GM06990 (cell line): ENCODE results near the gene MICAL2.

Experiments used
- DNase-seq: peaks from one replicate; pipeline ENCODE4 v3.0.0-alpha.2; 2011; ENCODE audit not compliant: insufficient read length; ENCODE audit errors: extremely low read depth
- H3K27me3 ChIP-seq: replicated peaks from 2 replicates; pipeline ENCODE4 v1.6.0; 2011; ENCODE audit warnings: low read length; ENCODE audit not compliant: control insufficient read depth, insufficient read depth
- H3K36me3 ChIP-seq: 2 replicates; pipeline ENCODE4 v1.5.1; 2011; ENCODE audit warnings: low read length; ENCODE audit not compliant: control insufficient read depth, insufficient read depth
- H3K4me3 ChIP-seq: replicated peaks from 2 replicates; pipeline ENCODE4 v1.5.1; 2011; ENCODE audit warnings: low read depth, mild to moderate bottlenecking, control low read depth, low read length
- TF ChIP-seq, protein P1 (sequence below): IDR thresholded peaks from 2 replicates; pipeline ENCODE4 v1.5.1; 2011; ENCODE audit warnings: low read length, control low read depth, mild to moderate bottlenecking, inconsistent platforms; ENCODE audit not compliant: insufficient read depth, poor library complexity, severe bottlenecking

The MICAL2 gene

DNA sequence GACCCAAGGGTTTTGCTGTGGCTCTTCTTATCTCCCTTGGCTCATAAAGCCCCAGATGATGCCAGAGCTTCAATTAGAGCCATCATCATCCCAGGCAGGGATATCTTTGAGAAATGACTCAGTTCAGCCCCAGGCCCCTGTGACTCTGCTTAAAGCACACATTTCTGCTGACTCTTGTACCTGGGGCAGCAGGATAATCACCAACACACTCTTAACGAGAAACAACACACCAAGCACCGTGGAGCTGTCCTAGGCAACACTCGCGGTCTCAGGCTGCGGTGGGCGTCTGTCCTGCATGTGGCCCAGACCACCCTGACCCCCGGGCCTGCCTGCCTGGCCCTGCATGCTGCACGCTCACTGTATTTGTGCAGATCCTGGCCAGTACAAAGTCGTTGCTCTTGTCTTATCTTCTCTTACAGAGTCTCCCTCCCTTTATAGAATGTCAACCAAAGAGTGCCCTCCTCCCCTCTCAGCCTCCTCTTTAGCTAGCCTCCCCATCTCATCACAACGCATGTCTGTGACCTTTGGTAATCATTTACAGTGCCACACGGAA, 152.8 kb downstream of the MICAL2 start:
- Histone ChIP-seq H3K4me3 (no peak overlapping the region), H3K27me3 (peaks cover 6% of the 10 kb centered on the region), H3K36me3 (no peaks in the 10 kb centered on the region)
- TF ChIP-seq, protein P1, sequence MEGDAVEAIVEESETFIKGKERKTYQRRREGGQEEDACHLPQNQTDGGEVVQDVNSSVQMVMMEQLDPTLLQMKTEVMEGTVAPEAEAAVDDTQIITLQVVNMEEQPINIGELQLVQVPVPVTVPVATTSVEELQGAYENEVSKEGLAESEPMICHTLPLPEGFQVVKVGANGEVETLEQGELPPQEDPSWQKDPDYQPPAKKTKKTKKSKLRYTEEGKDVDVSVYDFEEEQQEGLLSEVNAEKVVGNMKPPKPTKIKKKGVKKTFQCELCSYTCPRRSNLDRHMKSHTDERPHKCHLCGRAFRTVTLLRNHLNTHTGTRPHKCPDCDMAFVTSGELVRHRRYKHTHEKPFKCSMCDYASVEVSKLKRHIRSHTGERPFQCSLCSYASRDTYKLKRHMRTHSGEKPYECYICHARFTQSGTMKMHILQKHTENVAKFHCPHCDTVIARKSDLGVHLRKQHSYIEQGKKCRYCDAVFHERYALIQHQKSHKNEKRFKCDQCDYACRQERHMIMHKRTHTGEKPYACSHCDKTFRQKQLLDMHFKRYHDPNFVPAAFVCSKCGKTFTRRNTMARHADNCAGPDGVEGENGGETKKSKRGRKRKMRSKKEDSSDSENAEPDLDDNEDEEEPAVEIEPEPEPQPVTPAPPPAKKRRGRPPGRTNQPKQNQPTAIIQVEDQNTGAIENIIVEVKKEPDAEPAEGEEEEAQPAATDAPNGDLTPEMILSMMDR, result no peak
- no peak for DNase-seq

DNA sequence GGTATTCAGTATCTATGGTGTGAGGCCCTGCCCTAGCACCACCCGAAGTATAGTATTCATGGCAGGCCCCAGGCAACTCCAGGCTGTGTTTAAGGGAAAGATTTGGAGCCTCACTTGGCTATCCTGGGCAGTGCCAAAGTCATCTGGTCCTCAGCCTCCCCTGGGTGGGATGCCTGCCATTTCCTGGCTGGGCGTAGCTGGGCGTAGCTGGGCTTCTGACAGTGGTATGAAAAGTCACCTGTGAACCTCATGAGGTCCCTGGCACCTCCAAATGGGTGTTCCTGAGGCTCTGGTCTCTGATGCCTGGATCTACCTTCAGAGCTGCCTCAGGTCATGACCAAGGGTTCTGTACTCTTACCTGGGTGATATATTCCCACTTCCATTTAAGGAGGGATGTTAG, 154.0 kb downstream of the MICAL2 start:
- no peak for DNase-seq
- Histone ChIP-seq H3K36me3 (no peaks in the 10 kb centered on the region), H3K27me3 (peaks cover 6% of the 10 kb centered on the region), H3K4me3 (no peak overlapping the region)
- TF ChIP-seq, protein P1, result no peak

DNA sequence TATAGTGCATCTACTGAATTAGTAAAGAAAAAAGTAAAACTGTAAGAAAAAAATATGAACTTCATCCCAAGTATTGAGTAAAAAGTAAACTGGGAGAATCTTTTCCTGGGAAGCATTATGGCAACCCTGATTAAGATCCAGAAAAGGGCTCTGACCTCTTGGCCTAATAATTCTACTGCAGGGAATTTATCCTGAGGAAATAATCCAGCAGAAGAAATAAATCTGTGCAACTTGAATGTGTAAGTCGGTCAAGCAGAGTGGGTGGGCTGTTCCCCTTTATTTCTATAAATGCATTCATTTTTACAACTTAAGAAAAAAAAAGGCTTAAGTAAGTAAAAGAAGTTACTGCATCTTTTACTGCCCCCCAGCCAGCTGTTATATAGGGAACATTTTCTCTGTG, 155.7 kb downstream of the MICAL2 start:
- TF ChIP-seq, protein P1, result no peak
- H3K27me3 ChIP-seq, result peaks cover 5% of the 10 kb centered on the region
- no peaks in the 10 kb centered on the region for H3K36me3 ChIP-seq
- no peak for DNase-seq
- H3K4me3 ChIP-seq, result no peak overlapping the region

DNA sequence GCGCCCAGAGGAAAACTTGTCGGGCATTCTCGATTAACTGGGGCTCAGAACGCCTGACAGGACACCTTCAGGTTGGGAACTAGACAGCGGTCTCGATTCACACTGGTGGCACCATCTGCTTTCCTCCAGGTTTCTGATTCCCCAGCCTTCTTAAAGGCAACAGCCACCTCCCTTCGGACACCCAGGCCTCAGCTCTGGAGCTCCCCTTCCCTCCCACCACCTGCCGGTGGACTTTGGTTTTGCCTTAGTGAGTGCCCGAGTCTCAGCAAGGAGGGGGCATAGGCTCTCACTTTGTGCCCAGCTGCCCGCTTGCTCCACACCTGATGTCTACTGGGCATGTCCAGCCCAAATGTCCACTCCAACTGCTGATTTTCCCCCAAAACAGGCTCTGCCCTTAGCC, 156.6 kb downstream of the MICAL2 start:
- Histone ChIP-seq H3K27me3 (peaks cover 5% of the 10 kb centered on the region), H3K36me3 (no peaks in the 10 kb centered on the region), H3K4me3 (no peak overlapping the region)
- DNase-seq, result no peak
- TF ChIP-seq, protein P1, result no peak

DNA sequence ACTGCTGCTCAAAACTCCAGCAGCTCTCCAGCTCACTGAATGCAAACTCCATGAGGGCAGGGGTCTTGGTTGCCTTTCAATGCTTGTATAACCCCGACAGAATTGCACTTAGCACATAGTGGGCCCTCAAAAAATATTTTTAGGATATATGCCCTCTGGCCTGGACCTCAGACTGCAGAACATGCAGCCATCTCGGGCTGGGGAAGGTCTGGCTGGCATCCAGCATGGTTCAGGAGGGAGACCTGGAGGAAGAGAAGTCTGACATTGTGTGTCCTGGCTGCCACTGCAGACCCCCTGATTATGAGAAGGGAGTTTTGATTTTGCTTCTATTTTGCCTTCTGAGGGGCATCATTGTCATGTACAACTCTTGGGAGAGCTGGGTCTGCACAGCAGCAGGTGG, 157.5 kb downstream of the MICAL2 start:
- no peaks in the 10 kb centered on the region for H3K36me3 ChIP-seq
- H3K27me3 ChIP-seq, result peaks cover 5% of the 10 kb centered on the region
- TF ChIP-seq, protein P1, result no peak
- no peak overlapping the region for H3K4me3 ChIP-seq
- no peak for DNase-seq

DNA sequence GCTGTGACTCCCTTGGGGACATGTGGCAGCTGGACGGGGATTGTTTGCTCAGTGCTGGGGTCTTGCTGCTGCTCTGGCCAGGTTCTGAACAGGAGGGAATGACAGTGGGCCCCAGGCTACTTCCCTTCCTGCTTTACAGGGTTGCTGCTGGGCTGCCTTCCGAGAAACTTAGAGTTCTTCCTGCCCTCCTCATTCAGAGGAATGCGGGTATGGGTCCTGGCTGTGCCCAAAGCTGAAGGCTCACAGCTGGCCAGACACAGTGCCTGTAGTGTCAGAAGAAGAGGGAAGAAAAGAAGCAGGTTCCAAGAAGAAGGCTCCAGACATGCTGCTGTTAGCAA, 158.7 kb downstream of the MICAL2 start:
- TF ChIP-seq, protein P1, result no peak

More for the DNA sequence above, 158.7 kb downstream of the MICAL2 start:
- H3K36me3 ChIP-seq, result no peaks in the 10 kb centered on the region
- no peak overlapping the region for H3K4me3 ChIP-seq
- DNase-seq, result no peak
- peaks cover 5% of the 10 kb centered on the region for H3K27me3 ChIP-seq
